ENCODE measurements around the gene EHMT2. TPM values are rescaled to one million over a fixed set of nuclear protein-coding genes. Genes with fewer than 3 reads are reported as not detected.
"Not testable (repeated sequence)": the region's sequence is repeated elsewhere in the genome, so short reads cannot be mapped to it uniquely, and the experiment has no call there.

EHMT2 gene
- total RNA-seq, 2 donors from 2014 or later, result 34.4 to 69.1 TPM

DNA sequence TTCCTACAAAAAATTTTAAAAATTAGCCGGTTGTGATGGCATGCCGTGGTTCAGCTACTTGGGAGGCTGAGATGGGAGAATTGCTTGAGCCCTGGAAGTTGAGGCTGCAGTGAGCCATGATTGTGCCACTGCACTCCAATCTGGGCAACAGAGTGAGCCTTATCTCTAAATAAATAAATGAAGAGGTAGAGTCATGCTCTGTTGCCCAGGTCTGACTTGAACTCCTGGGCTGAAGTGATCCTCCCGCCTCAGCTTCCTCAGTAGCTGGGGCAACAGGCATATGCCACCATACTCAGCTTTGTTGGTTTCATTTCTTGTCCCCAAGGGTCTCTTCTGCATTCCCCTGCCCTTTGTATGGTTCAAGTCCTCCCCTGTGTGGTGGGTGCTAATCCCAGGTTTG, 53.0 kb downstream of the EHMT2 start:
- Mint-ChIP-seq H3K4me3 (no peak overlapping the region), H3K27ac (no peak overlapping the region), H3K36me3 (peaks cover 1% of the 10 kb centered on the region), H3K4me1 (ENCODE audit: low read depth in 2 of 2) (peaks cover 0 to under 1% of the 10 kb centered on the region in 2 donors), H3K9me3 (no peaks in the 10 kb centered on the region), H3K27me3 (no peaks in the 10 kb centered on the region)
- ATAC-seq (no peak), DNase-seq (ENCODE audit: low spot score) (no peak)

GRCh38 chr6:31842053-31842452, 55.4 kb downstream of the EHMT2 start:
- Mint-ChIP-seq H3K27ac (peak overlapping the region in 1 of 2 donors; percentile 41), H3K4me3 (no peak overlapping the region), H3K4me1 (ENCODE audit: low read depth in 2 of 2) (peaks cover 12 to 14% of the 10 kb centered on the region in 2 donors), H3K27me3 (no peaks in the 10 kb centered on the region), H3K9me3 (no peaks in the 10 kb centered on the region), H3K36me3 (peaks cover 14% of the 10 kb centered on the region)
- no peak for DNase-seq (ENCODE audit: low spot score)
- ATAC-seq, result no peak

DNA sequence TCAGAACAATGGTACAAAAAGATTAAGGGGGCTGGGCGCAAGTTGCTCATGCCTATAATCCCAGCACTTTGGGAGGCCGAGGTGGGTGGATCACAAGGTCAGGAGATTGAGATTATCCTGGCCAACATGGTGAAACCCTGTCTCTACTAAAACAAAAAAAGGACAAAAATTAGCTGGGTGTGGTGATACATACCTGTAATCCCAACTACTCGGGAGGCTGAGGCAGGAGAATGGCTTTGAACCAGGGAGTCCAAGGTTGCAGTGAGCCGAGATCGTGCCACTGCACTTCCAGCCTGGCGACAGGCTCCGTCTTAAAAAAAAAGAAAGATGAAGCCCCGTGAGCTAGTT, 57.7 kb downstream of the EHMT2 start:
- H3K4me1 Mint-ChIP-seq (ENCODE audit: low read depth in 2 of 2), result peaks cover 30% of the 10 kb centered on the region in 2 donors
- H3K27ac Mint-ChIP-seq; ATAC-seq; H3K27me3 Mint-ChIP-seq; DNase-seq (ENCODE audit: low spot score); H3K9me3 Mint-ChIP-seq: not testable (repeated sequence)
- H3K4me3 Mint-ChIP-seq, result peak overlapping the region; percentile 58
- peaks cover 28% of the 10 kb centered on the region for H3K36me3 Mint-ChIP-seq

- Mint-ChIP-seq H3K4me1 (ENCODE audit: low read depth in 2 of 2) (peaks cover 36 to 37% of the 10 kb centered on the region in 2 donors), H3K36me3 (peaks cover 28% of the 10 kb centered on the region), H3K27me3 (no peaks in the 10 kb centered on the region), H3K4me3 (peak overlapping the region; percentile 58), H3K9me3 (no peaks in the 10 kb centered on the region), H3K27ac (no peak overlapping the region)
- no peak for ATAC-seq
- DNase-seq (ENCODE audit: low spot score), result no peak
These were observed 58.5 kb downstream of the EHMT2 start for GRCh38 chr6:31838968-31839367.

- Mint-ChIP-seq H3K36me3 (peaks cover 28% of the 10 kb centered on the region), H3K4me3 (peak overlapping the region; percentile 90), H3K4me1 (ENCODE audit: low read depth in 2 of 2) (peaks cover 36 to 40% of the 10 kb centered on the region in 2 donors), H3K27ac (peak overlapping the region; percentile 96 to 99)
- ATAC-seq; H3K9me3 Mint-ChIP-seq; DNase-seq (ENCODE audit: low spot score); H3K27me3 Mint-ChIP-seq: not testable (repeated sequence)
These were observed 59.4 kb downstream of the EHMT2 start for GRCh38 chr6:31838114-31838553.

GRCh38 chr6:31837369-31838113, 60.0 kb downstream of the EHMT2 start:
- DNase-seq (ENCODE audit: low spot score), result no peak
- H3K27me3 Mint-ChIP-seq, result no peaks in the 10 kb centered on the region
- H3K4me3 Mint-ChIP-seq, result peak overlapping the region; percentile 90
- H3K36me3 Mint-ChIP-seq, result peaks cover 28% of the 10 kb centered on the region
- no peaks in the 10 kb centered on the region for H3K9me3 Mint-ChIP-seq
- peaks cover 36 to 40% of the 10 kb centered on the region in 2 donors for H3K4me1 Mint-ChIP-seq (ENCODE audit: low read depth in 2 of 2)
- H3K27ac Mint-ChIP-seq, result peak overlapping the region; percentile 96 to 99
- no peak for ATAC-seq

GRCh38 chr6:31836474-31837368, 60.8 kb downstream of the EHMT2 start:
- Mint-ChIP-seq H3K27me3 (no peaks in the 10 kb centered on the region), H3K4me1 (ENCODE audit: low read depth in 2 of 2) (peaks cover 36 to 40% of the 10 kb centered on the region in 2 donors), H3K4me3 (peak overlapping the region; percentile 90), H3K27ac (peak overlapping the region; percentile 96 to 99), H3K9me3 (no peaks in the 10 kb centered on the region), H3K36me3 (peaks cover 28% of the 10 kb centered on the region)
- no peak for DNase-seq (ENCODE audit: low spot score)
- no peak for ATAC-seq

GRCh38 chr6:31836047-31836473, 61.4 kb downstream of the EHMT2 start:
- ATAC-seq, result no peak
- Mint-ChIP-seq H3K4me3 (peak overlapping the region; percentile 90), H3K27ac (peak overlapping the region; percentile 96 to 99), H3K36me3 (peaks cover 28% of the 10 kb centered on the region), H3K9me3 (no peaks in the 10 kb centered on the region), H3K27me3 (no peaks in the 10 kb centered on the region), H3K4me1 (ENCODE audit: low read depth in 2 of 2) (peaks cover 36 to 40% of the 10 kb centered on the region in 2 donors)
- DNase-seq (ENCODE audit: low spot score), result no peak

DNA sequence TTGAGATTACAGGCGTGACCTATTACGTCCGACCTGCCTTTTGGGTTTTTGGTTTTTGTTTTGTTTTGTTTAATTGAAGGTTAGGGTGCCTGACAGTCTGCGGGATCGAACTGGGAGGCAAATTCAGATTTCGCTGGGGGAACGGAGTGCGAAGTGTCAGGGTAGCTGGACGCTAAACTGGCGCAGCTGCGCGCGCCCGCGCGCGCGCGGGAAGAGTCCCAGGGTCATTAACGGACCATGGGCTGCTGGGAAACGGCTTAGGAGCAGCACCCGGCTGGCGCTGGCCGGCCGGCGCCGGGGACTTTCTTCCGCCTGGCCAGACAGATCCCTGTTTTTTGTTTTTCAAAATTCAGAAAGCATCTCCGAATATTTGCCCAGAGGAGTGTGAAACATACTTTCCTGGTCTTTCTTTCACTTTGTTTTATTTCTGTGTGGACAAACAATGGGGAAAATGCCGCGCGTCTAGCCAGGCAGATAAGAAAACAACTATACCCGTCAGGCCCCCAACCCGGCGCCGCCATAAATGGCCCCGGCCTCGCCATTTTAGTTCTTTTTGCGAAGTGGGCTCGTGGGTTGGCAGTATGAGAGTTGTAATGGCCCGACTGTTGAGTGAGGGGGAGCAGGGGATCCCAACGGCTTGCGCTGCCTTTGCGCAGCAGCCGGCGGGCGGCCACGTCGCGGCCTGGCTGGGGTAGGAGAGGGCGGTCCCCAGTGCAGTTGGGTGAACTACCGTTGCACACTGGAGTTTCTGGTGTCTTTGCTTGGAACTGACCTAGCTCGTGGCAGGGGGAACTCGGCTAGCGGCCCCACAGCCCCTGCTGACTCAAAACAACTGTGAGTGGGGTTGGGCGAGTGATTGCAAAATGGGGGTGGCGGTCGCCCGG, 62.9 kb downstream of the EHMT2 start:
- H3K4me1 Mint-ChIP-seq (ENCODE audit: low read depth in 2 of 2), result peaks cover 43 to 53% of the 10 kb centered on the region in 2 donors
- no peaks in the 10 kb centered on the region for H3K27me3 Mint-ChIP-seq
- H3K27ac Mint-ChIP-seq, result peak overlapping the region; percentile 96 to 99

DNA sequence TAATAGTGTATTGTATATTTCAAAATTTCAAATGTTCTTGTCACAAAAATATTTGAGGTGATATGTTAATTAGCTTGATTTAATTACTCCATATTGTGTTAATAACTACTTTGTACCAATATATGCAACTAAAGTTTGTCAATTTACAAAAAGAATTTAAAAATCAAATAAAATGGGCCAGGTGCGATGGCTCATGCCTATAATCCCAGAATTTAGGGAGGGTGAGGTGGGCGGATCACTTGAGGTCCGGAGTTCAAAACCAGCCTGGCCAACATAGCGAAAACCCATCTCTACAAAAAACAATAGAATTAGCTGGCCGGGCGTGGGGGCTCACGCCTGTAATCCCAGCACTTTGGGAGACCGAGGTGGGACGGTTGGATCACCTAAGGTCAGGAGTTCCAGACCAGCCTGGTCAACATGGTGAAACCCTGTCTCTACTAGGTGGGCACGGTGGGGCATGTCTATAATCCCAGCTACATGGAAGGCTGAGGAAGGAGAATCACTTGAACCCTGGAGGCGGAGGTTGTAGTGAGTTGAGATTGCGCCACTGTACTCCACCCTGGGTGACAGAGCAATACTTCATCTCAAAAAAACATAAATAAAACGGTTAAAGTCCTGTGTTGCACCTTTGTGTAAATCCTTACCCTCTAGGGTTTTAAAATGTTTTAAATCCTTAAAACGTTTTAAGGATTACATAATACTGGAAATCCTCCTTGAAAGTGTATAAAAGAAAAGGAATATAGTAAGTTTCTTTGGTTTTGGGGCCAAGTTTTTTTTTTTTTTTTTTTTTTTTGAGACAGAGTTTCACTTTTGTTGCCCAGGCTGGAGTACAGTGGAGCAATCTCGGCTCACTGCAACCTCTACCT, 65.9 kb downstream of the EHMT2 start:
- Mint-ChIP-seq H3K4me3 (peak overlapping the region; percentile 84), H3K4me1 (ENCODE audit: low read depth in 2 of 2) (peaks cover 33 to 45% of the 10 kb centered on the region in 2 donors), H3K9me3 (no peaks in the 10 kb centered on the region), H3K27ac (no peak overlapping the region), H3K36me3 (peaks cover 20% of the 10 kb centered on the region), H3K27me3 (no peaks in the 10 kb centered on the region)
- no peak for ATAC-seq
- no peak for DNase-seq (ENCODE audit: low spot score)

More for the DNA sequence above, 62.9 kb downstream of the EHMT2 start:
- no peaks in the 10 kb centered on the region for H3K9me3 Mint-ChIP-seq
- peaks cover 39% of the 10 kb centered on the region for H3K36me3 Mint-ChIP-seq
- H3K4me3 Mint-ChIP-seq, result peak overlapping the region; percentile 90
- peak; percentile 84 for DNase-seq (ENCODE audit: low spot score)
- peak; percentile 78 to 83 for ATAC-seq

DNA sequence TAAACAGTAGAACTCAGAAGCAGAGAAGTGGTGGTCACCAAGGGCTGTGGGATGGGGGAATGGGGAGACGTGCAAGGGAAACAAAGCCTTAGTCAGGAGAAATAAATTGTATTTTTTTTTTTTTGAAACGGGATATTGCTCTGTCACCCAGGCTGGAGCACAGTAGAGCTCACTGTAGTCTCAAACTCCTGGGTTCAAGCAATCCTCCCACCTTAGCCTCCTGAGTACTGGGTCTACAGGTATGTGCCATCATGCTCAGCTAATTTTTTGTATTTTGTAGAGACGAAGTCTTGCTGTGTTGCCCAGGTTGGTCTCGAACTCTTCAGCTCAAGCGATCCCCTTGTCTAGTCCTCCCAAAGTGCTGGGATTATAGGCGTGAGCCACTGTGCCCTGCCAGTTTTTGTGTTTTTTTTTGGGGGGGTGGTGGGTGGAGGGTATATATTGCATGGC, 66.6 kb downstream of the EHMT2 start:
- peaks cover 29 to 39% of the 10 kb centered on the region in 2 donors for H3K4me1 Mint-ChIP-seq (ENCODE audit: low read depth in 2 of 2)
- H3K27ac Mint-ChIP-seq, result peak overlapping the region; percentile 73 to 92
- peaks cover 13% of the 10 kb centered on the region for H3K36me3 Mint-ChIP-seq
- ATAC-seq, result no peak
- peak overlapping the region; percentile 84 for H3K4me3 Mint-ChIP-seq
- H3K9me3 Mint-ChIP-seq, result no peaks in the 10 kb centered on the region
- no peaks in the 10 kb centered on the region for H3K27me3 Mint-ChIP-seq
- no peak for DNase-seq (ENCODE audit: low spot score)
